CD1c-positive myeloid dendritic cell (primary cell): ENCODE results near the gene NFKBIZ.
"Not testable (repeated sequence)": the region's sequence is repeated elsewhere in the genome, so short reads cannot be mapped to it uniquely, and the experiment has no call there.

ENCODE experiments used
- DNase-seq: peaks from one replicate; pipeline ENCODE4 v3.0.0-alpha.2; 2016; ENCODE audit errors: extremely low spot score

The NFKBIZ gene

GRCh38 chr3:101868534-101869464 is 19.5 kb downstream of the NFKBIZ start:
- no peak for DNase-seq

- DNase-seq = no peak
Measured at GRCh38 chr3:101870138-101870537, 20.8 kb downstream of the NFKBIZ start.

- peak; percentile 66 for DNase-seq
Measured at GRCh38 chr3:101873619-101874018, 24.3 kb downstream of the NFKBIZ start.

- peak; percentile 70 for DNase-seq
Measured at GRCh38 chr3:101876142-101876541, 26.8 kb downstream of the NFKBIZ start.

GRCh38 chr3:101878589-101878988 is 29.3 kb downstream of the NFKBIZ start:
- no peak for DNase-seq

- no peak for DNase-seq
Measured at GRCh38 chr3:101879102-101879501, 29.8 kb downstream of the NFKBIZ start.

- DNase-seq = peak; percentile 47
Measured at GRCh38 chr3:101879623-101880284, 30.4 kb downstream of the NFKBIZ start.

GRCh38 chr3:101884776-101885175 is 35.5 kb downstream of the NFKBIZ start:
- no peak for DNase-seq

GRCh38 chr3:101885584-101885983 is 36.3 kb downstream of the NFKBIZ start:
- DNase-seq = not testable (repeated sequence)

GRCh38 chr3:101886626-101887025 is 37.3 kb downstream of the NFKBIZ start:
- DNase-seq = no peak

GRCh38 chr3:101888653-101889052 is 39.3 kb downstream of the NFKBIZ start:
- DNase-seq = no peak

- peak; percentile 28 for DNase-seq
Measured at GRCh38 chr3:101890716-101891115, 41.4 kb downstream of the NFKBIZ start.

GRCh38 chr3:101892648-101893047 is 43.3 kb downstream of the NFKBIZ start:
- no peak for DNase-seq

GRCh38 chr3:101896083-101896757 is 46.9 kb downstream of the NFKBIZ start:
- DNase-seq = no peak

- DNase-seq = no peak
Measured at GRCh38 chr3:101897013-101897412, 47.7 kb downstream of the NFKBIZ start.

- DNase-seq = no peak
Measured at GRCh38 chr3:101898039-101898438, 48.7 kb downstream of the NFKBIZ start.

- peak; percentile 78 for DNase-seq
Measured at GRCh38 chr3:101898752-101899169, 49.4 kb downstream of the NFKBIZ start.

GRCh38 chr3:101900316-101900715 is 51.0 kb downstream of the NFKBIZ start:
- DNase-seq = no peak

- DNase-seq = no peak
Measured at GRCh38 chr3:101900736-101901135, 51.4 kb downstream of the NFKBIZ start.

- peak; percentile 47 for DNase-seq
Measured at GRCh38 chr3:101902041-101902440, 52.7 kb downstream of the NFKBIZ start.

GRCh38 chr3:101903451-101903871 is 54.1 kb downstream of the NFKBIZ start:
- no peak for DNase-seq

- DNase-seq = not testable (repeated sequence)
Measured at GRCh38 chr3:101905573-101905972, 56.3 kb downstream of the NFKBIZ start.
